WTC11 (cell line): ENCODE measurements around the gene NKAIN2. TPM values are rescaled to one million over a fixed set of nuclear protein-coding genes. Genes with fewer than 3 reads are reported as not detected.

Experiments
- ATAC-seq: fragments of 200-7000 bp; cut with Tn5 transposase; 2 replicates; pipeline ENCODE4 v1.10.0; 2021; ENCODE audit warnings: mild to moderate bottlenecking, moderate library complexity
- CTCF ChIA-PET: fragments of 300-600 bp; sonication (Branson Sonifier 250); formaldehyde crosslinking; loops from one replicate; lab custom pipeline; 2021; ENCODE audit warnings: antibody characterized with exemption; lab: Charles Lee
- POLR2A ChIA-PET: fragments of 350-600 bp; sonication (Branson Sonifier 250); formaldehyde crosslinking; loops from one replicate; lab custom pipeline; 2021; ENCODE audit warnings: antibody characterized with exemption; lab: Charles Lee
- DNase-seq: peaks from one replicate; pipeline ENCODE4 v3.0.0; 2021; ENCODE audit warnings: low spot score
- H3K27ac Mint-ChIP-seq: 2 replicates; pipeline ENCODE4 v1.8.0; 2021; ENCODE audit warnings: mixed read lengths
- H3K27me3 Mint-ChIP-seq: 2 replicates; pipeline ENCODE4 v1.8.0; 2021; ENCODE audit warnings: low read depth, mild to moderate bottlenecking, moderate library complexity, mixed read lengths
- H3K36me3 Mint-ChIP-seq: 2 replicates; pipeline ENCODE4 v1.8.0; 2021; ENCODE audit warnings: mixed read lengths
- H3K4me1 Mint-ChIP-seq: 2 replicates; pipeline ENCODE4 v1.8.0; 2022; ENCODE audit warnings: mixed read lengths
- H3K4me3 Mint-ChIP-seq: 2 replicates; pipeline ENCODE4 v1.8.0; 2021; ENCODE audit warnings: mild to moderate bottlenecking, moderate library complexity, mixed read lengths
- H3K9me3 Mint-ChIP-seq: 2 replicates; pipeline ENCODE4 v1.8.0; 2021; ENCODE audit warnings: mixed read lengths
- CREB1 ChIP-seq: sonication (generic); formaldehyde crosslinking; IDR thresholded peaks from 2 replicates; pipeline ENCODE4 v1.8.0; 2023; ENCODE audit warnings: mild to moderate bottlenecking, missing genetic modification reagents
- FOXP1 ChIP-seq: sonication (generic); formaldehyde crosslinking; IDR thresholded peaks from 2 replicates; pipeline ENCODE4 v1.8.0; 2022; ENCODE audit warnings: missing genetic modification reagents, mild to moderate bottlenecking, moderate library complexity, borderline replicate concordance
- GABPB1 ChIP-seq: sonication (generic); formaldehyde crosslinking; IDR thresholded peaks from 2 replicates; pipeline ENCODE4 v1.8.1; 2023; ENCODE audit warnings: mild to moderate bottlenecking, missing genetic modification reagents
- JUN ChIP-seq: sonication (generic); formaldehyde crosslinking; IDR thresholded peaks from 2 replicates; pipeline ENCODE4 v1.8.0; 2023; ENCODE audit warnings: mild to moderate bottlenecking, missing genetic modification reagents
- NFE2L1 ChIP-seq: sonication (generic); formaldehyde crosslinking; IDR thresholded peaks from 2 replicates; pipeline ENCODE4 v1.8.1; 2023; ENCODE audit warnings: missing genetic modification reagents
- SMAD4 ChIP-seq: sonication (generic); formaldehyde crosslinking; IDR thresholded peaks from 2 replicates; pipeline ENCODE4 v1.8.0; 2022; ENCODE audit warnings: mild to moderate bottlenecking, missing genetic modification reagents
- ZNF121 ChIP-seq: sonication (generic); formaldehyde crosslinking; IDR thresholded peaks from 2 replicates; pipeline ENCODE4 v1.8.0; 2023; ENCODE audit warnings: missing genetic modification reagents
- ZNF671 ChIP-seq: fragments of 250-450 bp; sonication (Bioruptor Pico); IDR thresholded peaks from 2 replicates; pipeline ENCODE4 v1.8.0; 2021; ENCODE audit warnings: mild to moderate bottlenecking
- total RNA-seq: library from RNA; stranded (reverse); gene quantifications from 3 replicates; pipeline ENCODE4 v1.2.3, GENCODE V29; 2021
- TF ChIP-seq, protein P1 (sequence below): fragments of 200-600 bp; IDR thresholded peaks from 2 replicates; pipeline ENCODE4 v1.8.0; 2022; ENCODE audit warnings: antibody characterized with exemption
- TF ChIP-seq, protein P2 (sequence below): sonication (generic); formaldehyde crosslinking; IDR thresholded peaks from 2 replicates; pipeline ENCODE4 v1.8.1; 2022; ENCODE audit warnings: missing genetic modification reagents, borderline replicate concordance
- TF ChIP-seq, protein P3 (sequence below): sonication (generic); formaldehyde crosslinking; IDR thresholded peaks from 2 replicates; pipeline ENCODE4 v1.8.1; 2023; ENCODE audit warnings: mild to moderate bottlenecking, moderate library complexity, missing genetic modification reagents
- TF ChIP-seq, protein P4 (sequence below): sonication (generic); formaldehyde crosslinking; IDR thresholded peaks from 2 replicates; pipeline ENCODE4 v1.8.0; 2023; ENCODE audit warnings: missing genetic modification reagents
- TF ChIP-seq, protein P5 (sequence below): sonication (generic); formaldehyde crosslinking; IDR thresholded peaks from 2 replicates; pipeline ENCODE4 v1.8.1; 2023; ENCODE audit warnings: mild to moderate bottlenecking, missing genetic modification reagents, moderate library complexity
- TF ChIP-seq, protein P6 (sequence below): sonication (generic); formaldehyde crosslinking; IDR thresholded peaks from 2 replicates; pipeline ENCODE4 v1.8.1; 2022; ENCODE audit warnings: mild to moderate bottlenecking, missing genetic modification reagents, moderate library complexity, borderline replicate concordance
- TF ChIP-seq, protein P7 (sequence below): sonication (generic); formaldehyde crosslinking; IDR thresholded peaks from 2 replicates; pipeline ENCODE4 v1.8.0; 2022; ENCODE audit warnings: mild to moderate bottlenecking, missing genetic modification reagents

NKAIN2 gene
- total RNA-seq, 1 experiment from 2014 or later, result 0.33 TPM

DNA sequence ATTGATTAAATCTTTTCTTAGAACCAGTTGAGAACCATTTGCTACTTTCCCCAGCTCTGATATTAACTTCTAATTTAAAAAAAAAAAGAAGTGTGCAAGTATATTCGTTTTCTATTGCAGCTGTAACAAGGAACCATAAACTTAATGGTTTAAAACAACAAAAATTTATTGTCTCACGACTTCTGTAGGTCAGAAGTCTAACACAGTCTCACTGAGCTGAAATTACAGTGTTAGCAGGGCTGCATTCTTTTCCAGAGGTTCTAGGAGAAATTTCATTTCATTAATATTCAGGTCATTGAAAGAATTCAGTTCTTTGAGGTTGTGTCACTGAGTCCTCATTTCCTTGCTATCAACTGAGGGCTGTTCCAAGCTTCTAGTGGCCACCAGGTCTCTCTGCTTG, 945.1 kb downstream of the NKAIN2 start:
- ChIA-PET POLR2A (no interaction called here), CTCF (no interaction called here)
- ATAC-seq, result no peak
- Mint-ChIP-seq H3K27ac (no peak overlapping the region), H3K4me1 (0 out of 2 replicates have a peak, but pooled peaks cover 3% of the 10 kb centered on the region), H3K27me3 (peaks cover 8% of the 10 kb centered on the region), H3K4me3 (no peak overlapping the region), H3K36me3 (no peaks in the 10 kb centered on the region), H3K9me3 (no peaks in the 10 kb centered on the region)
- DNase-seq, result no peak
- TF ChIP-seq JUN (CRISPR knock-in tag), result no peak

DNA sequence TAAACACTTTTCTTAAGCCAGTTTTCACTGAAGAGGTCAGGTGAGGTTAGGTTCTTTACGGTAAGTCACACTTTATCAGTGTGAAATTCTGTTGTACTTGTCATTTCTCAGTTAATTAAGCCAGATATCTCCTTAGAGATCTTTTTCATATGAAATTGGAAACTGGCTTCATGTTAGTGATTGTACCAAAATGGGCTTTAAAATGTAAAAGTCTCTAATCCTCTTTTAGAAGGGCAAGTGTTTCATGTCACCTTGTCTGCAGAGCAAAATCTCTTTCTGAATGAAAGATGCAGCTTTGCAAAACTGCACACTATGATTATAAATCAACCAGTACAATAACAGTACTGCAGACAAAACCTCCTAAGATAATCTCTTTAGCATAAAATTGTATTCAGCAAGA, 949.3 kb downstream of the NKAIN2 start:
- DNase-seq (no peak), ATAC-seq (no peak)
- ChIA-PET CTCF (no interaction called here), POLR2A (no interaction called here)
- H3K4me3 Mint-ChIP-seq, result no peak overlapping the region
- H3K9me3 Mint-ChIP-seq, result peaks cover 10% of the 10 kb centered on the region
- no peak overlapping the region for H3K27ac Mint-ChIP-seq
- peaks cover 4% of the 10 kb centered on the region for H3K27me3 Mint-ChIP-seq
- 0 out of 2 replicates have a peak, but pooled peaks cover 3% of the 10 kb centered on the region for H3K4me1 Mint-ChIP-seq
- TF ChIP-seq NFE2L1 (CRISPR knock-in tag) (no peak), GABPB1 (no peak), FOXP1 (CRISPR knock-in tag) (no peak)
- TF ChIP-seq, protein P1, sequence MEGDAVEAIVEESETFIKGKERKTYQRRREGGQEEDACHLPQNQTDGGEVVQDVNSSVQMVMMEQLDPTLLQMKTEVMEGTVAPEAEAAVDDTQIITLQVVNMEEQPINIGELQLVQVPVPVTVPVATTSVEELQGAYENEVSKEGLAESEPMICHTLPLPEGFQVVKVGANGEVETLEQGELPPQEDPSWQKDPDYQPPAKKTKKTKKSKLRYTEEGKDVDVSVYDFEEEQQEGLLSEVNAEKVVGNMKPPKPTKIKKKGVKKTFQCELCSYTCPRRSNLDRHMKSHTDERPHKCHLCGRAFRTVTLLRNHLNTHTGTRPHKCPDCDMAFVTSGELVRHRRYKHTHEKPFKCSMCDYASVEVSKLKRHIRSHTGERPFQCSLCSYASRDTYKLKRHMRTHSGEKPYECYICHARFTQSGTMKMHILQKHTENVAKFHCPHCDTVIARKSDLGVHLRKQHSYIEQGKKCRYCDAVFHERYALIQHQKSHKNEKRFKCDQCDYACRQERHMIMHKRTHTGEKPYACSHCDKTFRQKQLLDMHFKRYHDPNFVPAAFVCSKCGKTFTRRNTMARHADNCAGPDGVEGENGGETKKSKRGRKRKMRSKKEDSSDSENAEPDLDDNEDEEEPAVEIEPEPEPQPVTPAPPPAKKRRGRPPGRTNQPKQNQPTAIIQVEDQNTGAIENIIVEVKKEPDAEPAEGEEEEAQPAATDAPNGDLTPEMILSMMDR, result no peak
- TF ChIP-seq, protein P2, sequence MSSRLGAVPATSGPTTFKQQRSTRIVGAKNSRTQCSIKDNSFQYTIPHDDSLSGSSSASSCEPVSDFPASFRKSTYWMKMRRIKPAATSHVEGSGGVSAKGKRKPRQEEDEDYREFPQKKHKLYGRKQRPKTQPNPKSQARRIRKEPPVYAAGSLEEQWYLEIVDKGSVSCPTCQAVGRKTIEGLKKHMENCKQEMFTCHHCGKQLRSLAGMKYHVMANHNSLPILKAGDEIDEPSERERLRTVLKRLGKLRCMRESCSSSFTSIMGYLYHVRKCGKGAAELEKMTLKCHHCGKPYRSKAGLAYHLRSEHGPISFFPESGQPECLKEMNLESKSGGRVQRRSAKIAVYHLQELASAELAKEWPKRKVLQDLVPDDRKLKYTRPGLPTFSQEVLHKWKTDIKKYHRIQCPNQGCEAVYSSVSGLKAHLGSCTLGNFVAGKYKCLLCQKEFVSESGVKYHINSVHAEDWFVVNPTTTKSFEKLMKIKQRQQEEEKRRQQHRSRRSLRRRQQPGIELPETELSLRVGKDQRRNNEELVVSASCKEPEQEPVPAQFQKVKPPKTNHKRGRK, result no peak
- TF ChIP-seq, protein P3, sequence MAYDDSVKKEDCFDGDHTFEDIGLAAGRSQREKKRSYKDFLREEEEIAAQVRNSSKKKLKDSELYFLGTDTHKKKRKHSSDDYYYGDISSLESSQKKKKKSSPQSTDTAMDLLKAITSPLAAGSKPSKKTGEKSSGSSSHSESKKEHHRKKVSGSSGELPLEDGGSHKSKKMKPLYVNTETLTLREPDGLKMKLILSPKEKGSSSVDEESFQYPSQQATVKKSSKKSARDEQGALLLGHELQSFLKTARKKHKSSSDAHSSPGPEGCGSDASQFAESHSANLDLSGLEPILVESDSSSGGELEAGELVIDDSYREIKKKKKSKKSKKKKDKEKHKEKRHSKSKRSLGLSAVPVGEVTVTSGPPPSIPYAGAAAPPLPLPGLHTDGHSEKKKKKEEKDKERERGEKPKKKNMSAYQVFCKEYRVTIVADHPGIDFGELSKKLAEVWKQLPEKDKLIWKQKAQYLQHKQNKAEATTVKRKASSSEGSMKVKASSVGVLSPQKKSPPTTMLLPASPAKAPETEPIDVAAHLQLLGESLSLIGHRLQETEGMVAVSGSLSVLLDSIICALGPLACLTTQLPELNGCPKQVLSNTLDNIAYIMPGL (CRISPR knock-in tag), result no peak
- TF ChIP-seq, protein P4, sequence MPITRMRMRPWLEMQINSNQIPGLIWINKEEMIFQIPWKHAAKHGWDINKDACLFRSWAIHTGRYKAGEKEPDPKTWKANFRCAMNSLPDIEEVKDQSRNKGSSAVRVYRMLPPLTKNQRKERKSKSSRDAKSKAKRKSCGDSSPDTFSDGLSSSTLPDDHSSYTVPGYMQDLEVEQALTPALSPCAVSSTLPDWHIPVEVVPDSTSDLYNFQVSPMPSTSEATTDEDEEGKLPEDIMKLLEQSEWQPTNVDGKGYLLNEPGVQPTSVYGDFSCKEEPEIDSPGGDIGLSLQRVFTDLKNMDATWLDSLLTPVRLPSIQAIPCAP, result no peak
- TF ChIP-seq, protein P5, sequence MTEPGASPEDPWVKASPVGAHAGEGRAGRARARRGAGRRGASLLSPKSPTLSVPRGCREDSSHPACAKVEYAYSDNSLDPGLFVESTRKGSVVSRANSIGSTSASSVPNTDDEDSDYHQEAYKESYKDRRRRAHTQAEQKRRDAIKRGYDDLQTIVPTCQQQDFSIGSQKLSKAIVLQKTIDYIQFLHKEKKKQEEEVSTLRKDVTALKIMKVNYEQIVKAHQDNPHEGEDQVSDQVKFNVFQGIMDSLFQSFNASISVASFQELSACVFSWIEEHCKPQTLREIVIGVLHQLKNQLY, result no peak
- H3K36me3 Mint-ChIP-seq, result no peaks in the 10 kb centered on the region

DNA sequence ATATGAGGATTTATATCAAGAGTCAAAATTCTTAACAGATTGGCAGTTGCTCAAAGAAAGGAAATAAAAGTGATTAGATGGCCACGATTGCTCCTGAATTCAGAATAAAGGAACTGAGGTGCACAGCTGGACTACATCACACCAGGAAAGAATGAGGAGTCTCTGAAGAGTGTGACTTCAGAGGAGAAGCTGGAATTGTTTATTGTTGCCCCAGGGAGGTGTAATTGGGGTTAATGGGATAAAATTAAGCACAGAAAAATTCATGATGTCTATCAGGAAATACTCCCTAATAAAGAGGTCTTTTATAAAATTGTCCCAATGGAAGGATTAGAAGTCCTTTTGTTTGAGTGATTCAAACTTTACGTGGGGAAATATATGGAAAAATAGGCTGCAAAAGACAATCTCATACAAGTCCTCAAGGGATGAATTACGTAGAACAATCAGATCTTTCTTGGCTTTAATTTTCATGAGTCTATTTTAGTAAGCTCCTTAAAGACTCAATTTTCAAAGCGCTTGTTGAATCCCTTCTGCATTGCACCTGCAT, 950.0 kb downstream of the NKAIN2 start:
- no peak for TF ChIP-seq ZNF121 (CRISPR knock-in tag)
- TF ChIP-seq, protein P6, sequence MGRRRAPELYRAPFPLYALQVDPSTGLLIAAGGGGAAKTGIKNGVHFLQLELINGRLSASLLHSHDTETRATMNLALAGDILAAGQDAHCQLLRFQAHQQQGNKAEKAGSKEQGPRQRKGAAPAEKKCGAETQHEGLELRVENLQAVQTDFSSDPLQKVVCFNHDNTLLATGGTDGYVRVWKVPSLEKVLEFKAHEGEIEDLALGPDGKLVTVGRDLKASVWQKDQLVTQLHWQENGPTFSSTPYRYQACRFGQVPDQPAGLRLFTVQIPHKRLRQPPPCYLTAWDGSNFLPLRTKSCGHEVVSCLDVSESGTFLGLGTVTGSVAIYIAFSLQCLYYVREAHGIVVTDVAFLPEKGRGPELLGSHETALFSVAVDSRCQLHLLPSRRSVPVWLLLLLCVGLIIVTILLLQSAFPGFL, result no peak
- peaks cover 10% of the 10 kb centered on the region for H3K9me3 Mint-ChIP-seq
- no peaks in the 10 kb centered on the region for H3K36me3 Mint-ChIP-seq
- H3K27me3 Mint-ChIP-seq, result peaks cover 4% of the 10 kb centered on the region
- CTCF ChIA-PET, result no interaction called here
- no peak for DNase-seq
- no peak for ATAC-seq
- POLR2A ChIA-PET, result no interaction called here
- 0 out of 2 replicates have a peak, but pooled peaks cover 3% of the 10 kb centered on the region for H3K4me1 Mint-ChIP-seq
- no peak overlapping the region for H3K27ac Mint-ChIP-seq
- H3K4me3 Mint-ChIP-seq, result no peak overlapping the region

DNA sequence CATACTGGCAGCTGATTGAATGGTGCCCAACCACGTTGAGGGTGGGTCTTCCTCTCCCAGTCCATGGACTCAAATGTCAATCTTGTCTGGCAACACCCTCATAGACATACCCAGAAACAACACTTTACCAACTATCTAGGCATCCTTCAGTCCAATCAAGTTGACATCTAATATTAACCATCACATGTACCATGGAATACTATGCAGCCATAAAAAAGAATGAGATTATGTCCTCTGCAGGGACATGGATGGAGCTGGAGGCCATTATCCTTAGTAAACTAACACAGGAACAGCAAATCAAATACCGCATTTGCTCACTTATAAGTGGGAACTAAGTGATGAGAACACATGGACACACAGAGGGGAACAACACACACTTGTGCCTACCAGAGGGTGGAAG, 951.7 kb downstream of the NKAIN2 start:
- CTCF ChIA-PET, result no interaction called here
- TF ChIP-seq SMAD4 (CRISPR knock-in tag) (no peak), ZNF671 (CRISPR knock-in tag) (no peak), CREB1 (CRISPR knock-in tag) (no peak)
- TF ChIP-seq, protein P7, sequence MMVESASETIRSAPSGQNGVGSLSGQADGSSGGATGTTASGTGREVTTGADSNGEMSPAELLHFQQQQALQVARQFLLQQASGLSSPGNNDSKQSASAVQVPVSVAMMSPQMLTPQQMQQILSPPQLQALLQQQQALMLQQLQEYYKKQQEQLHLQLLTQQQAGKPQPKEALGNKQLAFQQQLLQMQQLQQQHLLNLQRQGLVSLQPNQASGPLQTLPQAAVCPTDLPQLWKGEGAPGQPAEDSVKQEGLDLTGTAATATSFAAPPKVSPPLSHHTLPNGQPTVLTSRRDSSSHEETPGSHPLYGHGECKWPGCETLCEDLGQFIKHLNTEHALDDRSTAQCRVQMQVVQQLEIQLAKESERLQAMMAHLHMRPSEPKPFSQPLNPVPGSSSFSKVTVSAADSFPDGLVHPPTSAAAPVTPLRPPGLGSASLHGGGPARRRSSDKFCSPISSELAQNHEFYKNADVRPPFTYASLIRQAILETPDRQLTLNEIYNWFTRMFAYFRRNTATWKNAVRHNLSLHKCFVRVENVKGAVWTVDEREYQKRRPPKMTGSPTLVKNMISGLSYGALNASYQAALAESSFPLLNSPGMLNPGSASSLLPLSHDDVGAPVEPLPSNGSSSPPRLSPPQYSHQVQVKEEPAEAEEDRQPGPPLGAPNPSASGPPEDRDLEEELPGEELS (CRISPR knock-in tag), result no peak

More for the DNA sequence above, 951.7 kb downstream of the NKAIN2 start:
- Mint-ChIP-seq H3K27ac (no peak overlapping the region), H3K4me3 (no peak overlapping the region), H3K4me1 (peaks cover 8% of the 10 kb centered on the region; the same call in 1 of the 2 replicates), H3K36me3 (no peaks in the 10 kb centered on the region), H3K9me3 (peaks cover 10% of the 10 kb centered on the region), H3K27me3 (peaks cover 4% of the 10 kb centered on the region)
- POLR2A ChIA-PET, result no interaction called here
- ATAC-seq (no peak), DNase-seq (no peak)
